Spleen (tissue), 11 donors: Measurements from ENCODE around the gene VPS37B. TPM values are rescaled to one million over a fixed set of nuclear protein-coding genes. Genes with fewer than 3 reads are reported as not detected.
A peak's percentile ranks its signal among the peaks of the same experiment; 100 is the strongest.

Experiments used
- DNase-seq: peaks from one replicate; pipeline ENCODE4 v3.0.0-alpha.2; 2020
- H3K27ac ChIP-seq, 8 donors: fragments of 200-600 bp; sonication (generic) in 7 of 8; 1 replicate in 4 of 8; 2 replicates in 4 of 8; pipeline versions ENCODE4 v1.5.0 to v1.8.0; 2016 to 2021; ENCODE audit warnings: inconsistent platforms in 4 of 8, mild to moderate bottlenecking in 4 of 8, moderate library complexity in 1 of 8
- H3K27me3 ChIP-seq, 7 donors: fragments of 200-600 bp; sonication (generic) in 6 of 7; replicated peaks in 1 of 7; 1 replicate in 4 of 7; 2 replicates in 3 of 7; pipeline versions ENCODE4 v1.5.0 to v1.8.0; 2016 to 2021; ENCODE audit warnings: inconsistent platforms in 3 of 7, mild to moderate bottlenecking in 1 of 7
- H3K36me3 ChIP-seq, 6 donors: fragments of 200-600 bp; sonication (generic) in 5 of 6; 1 replicate in 4 of 6; 2 replicates in 2 of 6; pipeline versions ENCODE4 v1.5.0 to v1.8.0; 2016 to 2021; ENCODE audit warnings: inconsistent platforms in 2 of 6
- H3K4me1 ChIP-seq, 6 donors: fragments of 200-600 bp; sonication (generic) in 5 of 6; 1 replicate in 3 of 6; 2 replicates in 3 of 6; pipeline versions ENCODE4 v1.5.0 to v1.8.0; 2016 to 2021; ENCODE audit warnings: inconsistent platforms in 3 of 6
- H3K4me3 ChIP-seq, 8 donors: fragments of 200-600 bp; sonication (generic) in 7 of 8; 1 replicate in 4 of 8; 2 replicates in 4 of 8; pipeline versions ENCODE4 v1.5.0 to v1.8.0; 2016 to 2021; ENCODE audit warnings: inconsistent platforms in 4 of 8, mild to moderate bottlenecking in 4 of 8, moderate library complexity in 2 of 8
- H3K9me3 ChIP-seq, 8 donors: fragments of 200-600 bp; sonication (generic) in 7 of 8; 1 replicate in 4 of 8; 2 replicates in 4 of 8; pipeline versions ENCODE4 v1.5.0 to v1.8.0; 2016 to 2021; ENCODE audit warnings: inconsistent platforms in 4 of 8
- POLR2A ChIP-seq, 3 donors: fragments of 450-650 bp; IDR thresholded peaks; one replicate each; pipeline ENCODE4 v1.5.1; 2017; ENCODE audit warnings: antibody characterized with exemption in 3 of 3, mild to moderate bottlenecking in 1 of 3
- POLR2AphosphoS5 ChIP-seq, 3 donors: sonication (generic); formaldehyde crosslinking; IDR thresholded peaks; one replicate each; pipeline ENCODE4 v1.5.1; 2017; ENCODE audit warnings: antibody characterized with exemption in 3 of 3
- WGBS, 5 donors: extraction: QIAGEN DNeasy Blood & Tissue Kit in 3 of 5; methylation state at CpG; one replicate each; pipeline versions ENCODE4 v1.1.5 to v1.1.7; 2013 to 2018; 5-methylcytosine and 5-hydroxymethylcytosine counted together
- intact Hi-C: fragments of 100-400 bp; cut with DNase I; formaldehyde crosslinking; loops from one replicate; pipeline ENCODE4 v1.15.0; 2023; ENCODE audit warnings: low total_unique reads
- polyA plus RNA-seq, 3 donors: library from polyadenylated mRNA; stranded (reverse); fragments of 200-250 nt; gene quantifications; one replicate each; pipeline ENCODE4 v1.2.1, GENCODE V29; 2013
- total RNA-seq, 7 donors: library from RNA; depleted of rRNA in 3 of 7; stranded (reverse); fragments of >200 nt in 3 of 7; fragmentation: NEBNext Ultra II Directional in 4 of 7; extraction: Animal tissue kit (Norgen Biotek cat#: 25700) in 4 of 7; gene quantifications; one replicate each; pipeline versions ENCODE4 v1.1.0 to v1.2.1, GENCODE V29; 2016 to 2021
- TF ChIP-seq, protein P1 (sequence below), 11 experiments: fragments of 200-600 bp in 7 of 11; fragments of 450-650 bp in 4 of 11; sonication (generic) in 4 of 11; IDR thresholded peaks in 8 of 11; conservative IDR thresholded peaks in 3 of 11; 1 replicate in 7 of 11; 2 replicates in 4 of 11; pipeline versions ENCODE4 v1.4.0 to v1.8.0; 2016 to 2021; ENCODE audit warnings: antibody characterized with exemption in 11 of 11, inconsistent platforms in 4 of 11, mild to moderate bottlenecking in 1 of 11
- donor health status: healthy with polysubstance abuse.
- donor health status: DM: no; HTN: no; CAD: no; lungs with moderate emphysema.
- donor health status: DM: no; HTN: no; CAD: no.
- donor health status: Bipolar disorder and iron deficiency.
- donor health status: healthy.
- donor health status: DM: no; HTN: no; CAD: no.
- donor health status: DM: yes; HTN: yes; CAD: no.

The VPS37B gene
- total and polyA plus RNA-seq, 10 donors: 24.8 to 67.5 (median 47.3) TPM

DNA sequence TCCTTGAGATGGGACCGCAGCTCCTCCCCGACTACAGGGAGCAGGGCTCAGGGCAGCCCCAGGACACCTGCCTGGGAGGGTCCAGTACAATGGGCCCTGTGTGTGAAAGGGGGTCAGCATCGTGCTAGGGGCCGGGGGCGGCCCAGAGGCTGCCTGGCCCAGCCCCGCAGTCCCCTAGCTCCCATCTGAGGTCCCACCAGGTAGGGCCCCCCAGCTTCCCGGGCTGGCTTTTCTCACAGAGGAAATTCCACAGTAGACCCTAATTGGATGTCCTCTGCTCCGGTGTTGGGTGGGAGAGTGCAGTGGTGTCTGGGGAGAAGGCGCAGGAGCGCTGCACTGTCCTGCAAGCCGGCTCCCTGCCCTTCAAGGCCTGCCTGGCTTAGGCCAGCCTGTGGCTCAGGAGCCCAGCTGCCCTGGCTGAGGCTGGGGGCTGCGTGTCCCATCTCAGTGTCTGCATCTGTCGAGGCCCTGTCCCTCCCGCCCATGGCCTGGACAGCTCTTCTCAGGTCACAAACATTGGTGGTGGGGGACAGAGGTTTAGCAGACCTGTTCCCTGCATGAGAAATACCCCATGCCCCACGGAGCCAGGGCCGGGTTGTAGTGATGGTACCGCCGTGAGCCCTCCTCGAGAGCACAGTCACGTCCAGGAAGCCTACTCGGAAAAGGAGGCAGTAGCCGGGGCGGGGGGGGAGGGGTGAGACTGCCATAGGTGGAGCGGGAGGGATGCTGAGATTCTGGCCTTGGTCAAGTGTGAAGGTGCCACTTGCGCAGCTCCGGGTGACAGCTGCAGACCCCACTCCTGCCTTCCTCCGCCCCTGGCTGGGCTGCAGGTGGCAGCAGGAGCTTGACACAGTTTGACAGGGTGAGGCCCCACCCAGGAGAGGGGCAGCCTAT lies 49.1 kb downstream of the VPS37B start:
- WGBS, 5 donors: 88 to 95% (median 90%) methylated on average over 16 to 27 of the region's 27 CpGs
- intact Hi-C loops: no loop called here
- no peak for DNase-seq

DNA sequence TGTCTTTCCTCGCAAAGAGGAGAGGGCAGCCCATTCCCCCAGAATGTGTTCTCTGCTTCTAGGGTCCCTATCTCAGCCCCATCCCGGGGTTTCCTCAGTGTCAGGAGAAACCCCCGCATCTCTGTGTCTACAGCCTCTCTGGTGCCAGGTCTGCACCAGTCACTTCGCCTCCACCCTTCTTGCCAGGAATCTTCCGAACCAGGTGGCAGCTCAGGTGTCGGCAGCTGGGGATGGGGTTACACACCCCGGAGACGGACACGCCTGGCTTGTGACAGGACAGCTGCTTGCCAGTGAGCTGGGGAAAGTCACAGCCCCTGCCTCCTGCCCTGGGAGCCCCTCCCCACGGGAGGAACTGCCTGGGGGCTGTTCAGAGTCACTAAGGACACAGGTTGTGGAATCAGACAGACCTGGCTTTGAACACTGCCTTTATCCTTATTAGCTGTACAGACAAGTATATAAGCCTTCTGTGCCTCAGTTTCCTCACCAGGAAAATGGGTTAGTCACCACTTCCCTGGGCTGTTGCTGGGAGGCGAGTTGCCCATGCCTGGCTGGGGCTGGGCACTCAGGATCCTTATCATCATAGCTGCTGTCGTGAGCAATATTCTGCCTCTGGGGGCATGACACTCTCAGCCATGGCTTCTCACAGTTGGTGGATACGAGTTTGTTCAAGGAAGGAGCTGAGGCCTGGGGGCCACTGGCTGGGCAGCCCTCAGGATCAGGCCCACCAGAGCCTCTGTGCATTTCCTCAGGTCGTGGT lies 49.9 kb downstream of the VPS37B start:
- Histone ChIP-seq H3K9me3 (no peaks in the 10 kb centered on the region), H3K4me3 (no peak overlapping the region), H3K4me1 (peaks cover 0 to 43% (median 5%) of the 10 kb centered on the region in 6 donors), H3K27ac (no peak overlapping the region), H3K36me3 (peaks cover 0 to 51% (median 9%) of the 10 kb centered on the region in 6 donors), H3K27me3 (no peaks in the 10 kb centered on the region)
- TF ChIP-seq POLR2AphosphoS5 (IDR thresholded peaks at IDR 0.05) (no peak), POLR2A (IDR thresholded peaks at IDR 0.05) (no peak)
- TF ChIP-seq, protein P1, sequence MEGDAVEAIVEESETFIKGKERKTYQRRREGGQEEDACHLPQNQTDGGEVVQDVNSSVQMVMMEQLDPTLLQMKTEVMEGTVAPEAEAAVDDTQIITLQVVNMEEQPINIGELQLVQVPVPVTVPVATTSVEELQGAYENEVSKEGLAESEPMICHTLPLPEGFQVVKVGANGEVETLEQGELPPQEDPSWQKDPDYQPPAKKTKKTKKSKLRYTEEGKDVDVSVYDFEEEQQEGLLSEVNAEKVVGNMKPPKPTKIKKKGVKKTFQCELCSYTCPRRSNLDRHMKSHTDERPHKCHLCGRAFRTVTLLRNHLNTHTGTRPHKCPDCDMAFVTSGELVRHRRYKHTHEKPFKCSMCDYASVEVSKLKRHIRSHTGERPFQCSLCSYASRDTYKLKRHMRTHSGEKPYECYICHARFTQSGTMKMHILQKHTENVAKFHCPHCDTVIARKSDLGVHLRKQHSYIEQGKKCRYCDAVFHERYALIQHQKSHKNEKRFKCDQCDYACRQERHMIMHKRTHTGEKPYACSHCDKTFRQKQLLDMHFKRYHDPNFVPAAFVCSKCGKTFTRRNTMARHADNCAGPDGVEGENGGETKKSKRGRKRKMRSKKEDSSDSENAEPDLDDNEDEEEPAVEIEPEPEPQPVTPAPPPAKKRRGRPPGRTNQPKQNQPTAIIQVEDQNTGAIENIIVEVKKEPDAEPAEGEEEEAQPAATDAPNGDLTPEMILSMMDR (IDR thresholded peaks at IDR 0.05 in 8 of 11, conservative IDR thresholded peaks at IDR 0.05 in 3 of 11): no peak
- WGBS, 5 donors: 82 to 88% (median 84%) methylated on average over 9 to 14 of the region's 14 CpGs
- no peak for DNase-seq
- intact Hi-C loops: no loop called here

More for the DNA sequence above, 49.1 kb downstream of the VPS37B start:
- Histone ChIP-seq H3K9me3 (no peaks in the 10 kb centered on the region), H3K4me1 (peaks cover 0 to 38% (median 6%) of the 10 kb centered on the region in 6 donors), H3K4me3 (no peak overlapping the region), H3K36me3 (peaks cover 0 to 58% (median 15%) of the 10 kb centered on the region in 6 donors), H3K27me3 (no peaks in the 10 kb centered on the region), H3K27ac (no peak overlapping the region)
- no peak for TF ChIP-seq POLR2A (IDR thresholded peaks at IDR 0.05)
- TF ChIP-seq POLR2AphosphoS5 (IDR thresholded peaks at IDR 0.05): no peak
- TF ChIP-seq, protein P1 (IDR thresholded peaks at IDR 0.05 in 8 of 11, conservative IDR thresholded peaks at IDR 0.05 in 3 of 11): no peak

DNA sequence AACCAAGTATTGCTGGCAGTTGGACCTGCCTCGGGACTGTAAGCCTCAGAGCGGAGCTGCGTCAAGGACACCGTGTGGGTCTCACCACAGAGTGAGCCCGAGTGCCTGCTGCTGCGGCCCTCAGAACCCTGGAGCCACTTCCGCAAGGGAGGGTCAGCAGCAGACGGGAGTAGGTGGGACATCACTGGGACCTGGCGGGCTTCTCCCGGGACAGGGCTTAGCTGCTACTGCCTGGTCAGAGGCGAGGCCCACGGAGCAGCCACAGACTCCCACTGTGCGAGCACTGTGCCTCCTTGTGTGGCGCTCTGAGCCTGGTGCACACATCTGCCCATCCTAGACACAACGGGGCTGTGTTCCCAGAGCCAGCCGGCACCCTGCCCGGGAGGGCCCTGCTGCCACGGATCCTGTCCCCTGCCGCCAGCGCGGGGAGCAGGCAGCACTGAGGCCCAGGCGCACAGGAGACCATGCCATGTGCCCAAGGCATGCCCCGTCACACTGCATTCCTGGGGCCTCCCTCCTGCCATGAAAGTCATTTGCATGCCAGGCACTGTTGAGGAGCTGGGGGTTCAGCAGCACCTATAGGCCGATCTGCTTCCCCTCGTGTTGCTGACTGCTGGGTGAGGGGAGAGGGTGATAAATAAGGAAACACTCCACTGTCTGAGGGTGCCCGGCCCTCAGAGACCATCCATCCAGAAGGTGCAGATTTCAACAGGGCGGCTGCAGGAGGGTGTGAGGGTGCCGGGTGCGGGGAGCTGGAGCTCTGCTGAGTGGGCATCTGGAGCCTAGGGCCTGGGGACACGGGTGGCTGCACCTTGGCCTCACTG lies 50.7 kb downstream of the VPS37B start:
- H3K4me1 ChIP-seq: peaks cover 0 to 51% (median 5%) of the 10 kb centered on the region in 6 donors
- no peak overlapping the region for H3K27ac ChIP-seq
- H3K4me3 ChIP-seq: no peak overlapping the region
- peaks cover 0 to 52% (median 6%) of the 10 kb centered on the region in 6 donors for H3K36me3 ChIP-seq
- TF ChIP-seq, protein P1 (IDR thresholded peaks at IDR 0.05 in 8 of 11, conservative IDR thresholded peaks at IDR 0.05 in 3 of 11): no peak
- TF ChIP-seq POLR2AphosphoS5 (IDR thresholded peaks at IDR 0.05) (peak in 1 of 3 donors; percentile 46), POLR2A (IDR thresholded peaks at IDR 0.05) (no peak)
- no peaks in the 10 kb centered on the region for H3K9me3 ChIP-seq
- intact Hi-C loops: no loop called here
- no peaks in the 10 kb centered on the region for H3K27me3 ChIP-seq
- DNase-seq: peak; percentile 71
- 91 to 94% (median 92%) methylated on average over 16 to 30 of the region's 30 CpGs for WGBS, 5 donors
